ENCODE measurements around the gene DGKQ. TPM values are rescaled to one million over a fixed set of nuclear protein-coding genes. Genes with fewer than 3 reads are reported as not detected.
"Not testable (repeated sequence)": the region's sequence is repeated elsewhere in the genome, so short reads cannot be mapped to it uniquely, and the experiment has no call there.

Gene DGKQ
- total and polyA plus RNA-seq, 3 experiments from 2014 or later = 17.2 to 26.2 (median 19.6) TPM

DNA sequence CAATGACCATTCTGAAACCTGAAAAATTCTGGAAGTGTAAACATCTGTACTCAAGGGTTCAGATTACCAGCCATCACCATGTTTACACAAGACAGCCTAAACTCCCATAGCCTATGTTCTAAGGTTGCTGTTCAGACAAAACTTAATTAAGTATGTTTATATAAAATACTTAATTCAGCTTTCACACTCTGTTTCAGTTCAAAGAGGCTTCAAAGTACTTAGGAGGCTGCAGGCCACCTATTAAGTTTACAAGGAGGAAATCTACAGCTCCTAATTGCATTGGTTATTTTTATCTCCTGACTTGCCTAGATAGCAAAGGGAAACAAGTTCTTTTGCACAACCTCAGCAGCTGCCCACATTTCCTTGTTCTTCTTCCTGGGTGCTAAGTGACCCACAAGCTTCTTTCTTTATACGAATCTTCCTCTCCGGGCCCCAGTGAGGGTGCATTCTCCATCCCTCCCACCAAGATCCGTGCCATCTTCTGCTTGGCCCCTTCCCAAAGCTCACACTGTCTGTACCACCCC is 43.3 kb downstream of the DGKQ start:
- CTCF ChIA-PET = interaction anchor here (2.2 kb wide), 1 partner anchor 57 kb away, joined by 6 read pairs; the partner anchor contains the start of gene IDUA
- Mint-ChIP-seq H3K9me3 (no peaks in the 10 kb centered on the region), H3K4me3 (peak overlapping the region; percentile 91 to 98 (median 96)), H3K36me3 (peaks cover 0 to 23% (median 2%) of the 10 kb centered on the region in 3 donors), H3K27me3 (peaks cover 0 to 3% of the 10 kb centered on the region in 2 donors), H3K4me1 (peaks cover 56 to 71% (median 56%) of the 10 kb centered on the region in 3 donors), H3K27ac (peak overlapping the region; percentile 90 to 100 (median 94))
- no peak for DNase-seq
- Histone ChIP-seq H3K4me3 (ENCODE audit: low read length) (peak overlapping the region; percentile 82), H3K27me3 (ENCODE audit: insufficient read depth, low read length, poor library complexity, severe bottlenecking) (no peaks in the 10 kb centered on the region), H3K27ac (ENCODE audit: low read depth, low read length) (no peak overlapping the region), H3K4me1 (ENCODE audit: insufficient read depth, low read length) (peaks cover 55% of the 10 kb centered on the region), H3K36me3 (ENCODE audit: insufficient read depth, low read length) (no peaks in the 10 kb centered on the region), H3K9me3 (ENCODE audit: low read length) (no peaks in the 10 kb centered on the region)
- POLR2A ChIA-PET = interaction anchor here (1.3 kb wide), 1 partner anchor 148 kb away, joined by 4 read pairs; no protein-coding TSS in a partner anchor

DNA sequence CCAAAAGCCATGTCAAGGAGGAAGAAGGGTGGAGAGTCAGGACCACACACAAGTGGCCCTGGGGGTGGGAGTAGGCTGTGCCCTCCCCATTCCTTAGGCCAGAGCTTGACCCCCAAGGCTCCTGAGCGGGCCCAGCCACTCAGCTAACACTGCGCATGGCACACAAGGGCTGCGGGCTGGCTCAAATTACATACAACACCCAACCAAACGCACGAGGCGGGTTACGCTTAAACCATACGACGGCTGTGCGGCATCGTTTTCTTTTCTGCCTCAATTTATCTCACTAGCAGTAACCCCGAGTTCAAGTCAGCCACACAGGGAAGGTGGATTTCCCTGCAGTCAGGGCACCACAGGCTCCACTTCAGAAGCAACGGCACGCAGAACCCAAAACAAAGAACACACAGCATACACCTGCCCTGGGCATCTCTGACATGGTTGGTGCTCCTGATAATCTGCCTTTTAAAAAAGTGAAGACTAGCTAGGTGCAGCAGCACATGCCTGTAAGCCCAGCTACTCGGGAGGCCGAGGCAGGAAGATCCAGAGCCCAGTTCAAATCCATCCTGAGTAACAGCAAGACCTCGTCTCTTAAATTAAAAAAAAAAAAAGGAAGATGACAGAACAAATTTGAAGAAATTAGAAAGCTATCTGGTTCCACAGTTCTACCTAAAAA is 44.1 kb downstream of the DGKQ start:
- Mint-ChIP-seq H3K27me3 (peaks cover 0 to 3% of the 10 kb centered on the region in 2 donors), H3K4me3 (peak overlapping the region in 5 of 7 donors; percentile 4 to 75 (median 17)), H3K9me3 (no peaks in the 10 kb centered on the region), H3K4me1 (peaks cover 59 to 78% (median 64%) of the 10 kb centered on the region in 3 donors), H3K36me3 (peaks cover 0 to 27% (median 2%) of the 10 kb centered on the region in 3 donors), H3K27ac (peak overlapping the region in 6 of 8 donors; percentile 27 to 70 (median 38))
- Histone ChIP-seq H3K9me3 (ENCODE audit: low read length) (no peaks in the 10 kb centered on the region), H3K4me3 (ENCODE audit: low read length) (no peak overlapping the region), H3K27ac (ENCODE audit: low read depth, low read length) (no peak overlapping the region), H3K4me1 (ENCODE audit: insufficient read depth, low read length) (peaks cover 57% of the 10 kb centered on the region), H3K36me3 (ENCODE audit: insufficient read depth, low read length) (no peaks in the 10 kb centered on the region), H3K27me3 (ENCODE audit: insufficient read depth, low read length, poor library complexity, severe bottlenecking) (no peaks in the 10 kb centered on the region)
- ChIA-PET POLR2A (no interaction called here), CTCF (interaction anchor here (2.2 kb wide), 1 partner anchor 58 kb away, joined by 6 read pairs; the partner anchor contains the start of gene IDUA)
- no peak for DNase-seq

DNA sequence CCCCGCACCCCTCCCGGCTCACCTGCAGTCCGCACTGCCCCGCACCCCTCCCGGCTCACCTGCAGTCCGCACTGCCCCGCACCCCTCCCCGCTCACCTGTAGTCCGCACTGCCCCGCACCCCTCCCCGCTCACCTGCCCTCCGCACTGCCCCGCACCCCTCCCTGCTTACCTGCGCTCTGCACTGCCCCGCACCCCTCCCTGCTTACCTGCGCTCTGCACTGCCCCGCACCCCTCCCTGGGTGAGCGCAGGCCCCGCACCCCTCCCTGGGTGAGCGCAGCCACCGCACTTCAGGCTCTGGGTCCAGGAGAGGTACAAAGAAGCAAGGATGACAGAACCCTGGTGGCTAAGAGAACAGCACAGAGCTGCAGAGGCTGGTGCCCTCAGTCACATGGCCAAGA is 45.8 kb downstream of the DGKQ start:
- CTCF ChIA-PET; H3K27me3 Mint-ChIP-seq; H3K27ac Mint-ChIP-seq; H3K9me3 Mint-ChIP-seq; H3K4me3 ChIP-seq (ENCODE audit: low read length); POLR2A ChIA-PET; H3K9me3 ChIP-seq (ENCODE audit: low read length); DNase-seq; H3K36me3 ChIP-seq (ENCODE audit: insufficient read depth, low read length); H3K4me3 Mint-ChIP-seq; H3K27me3 ChIP-seq (ENCODE audit: insufficient read depth, low read length, poor library complexity, severe bottlenecking); H3K27ac ChIP-seq (ENCODE audit: low read depth, low read length): not testable (repeated sequence)
- peaks cover 59% of the 10 kb centered on the region for H3K4me1 ChIP-seq (ENCODE audit: insufficient read depth, low read length)
- H3K36me3 Mint-ChIP-seq = peaks cover 0 to 30% (median 5%) of the 10 kb centered on the region in 3 donors
- peaks cover 60 to 83% (median 65%) of the 10 kb centered on the region in 3 donors for H3K4me1 Mint-ChIP-seq

- no peak for DNase-seq
- ChIA-PET CTCF (no interaction called here), POLR2A (no interaction called here)
- Mint-ChIP-seq H3K27ac (peak overlapping the region in 2 of 8 donors; percentile 52 to 93), H3K36me3 (peaks cover 0 to 28% (median 12%) of the 10 kb centered on the region in 3 donors), H3K27me3 (peaks cover 0 to 2% of the 10 kb centered on the region in 2 donors), H3K4me3 (peak overlapping the region in 4 of 7 donors; percentile 7 to 51 (median 38)), H3K4me1 (peaks cover 67 to 87% (median 69%) of the 10 kb centered on the region in 3 donors), H3K9me3 (no peaks in the 10 kb centered on the region)
- Histone ChIP-seq H3K4me1 (ENCODE audit: insufficient read depth, low read length) (peaks cover 66% of the 10 kb centered on the region), H3K36me3 (ENCODE audit: insufficient read depth, low read length) (no peaks in the 10 kb centered on the region), H3K27me3 (ENCODE audit: insufficient read depth, low read length, poor library complexity, severe bottlenecking) (no peaks in the 10 kb centered on the region), H3K4me3 (ENCODE audit: low read length) (no peak overlapping the region), H3K27ac (ENCODE audit: low read depth, low read length) (no peak overlapping the region), H3K9me3 (ENCODE audit: low read length) (no peaks in the 10 kb centered on the region)
These were observed 46.8 kb downstream of the DGKQ start for GRCh38 chr4:926538-926937.

- H3K4me3 ChIP-seq (ENCODE audit: low read length) = no peak overlapping the region
- H3K27ac ChIP-seq (ENCODE audit: low read depth, low read length) = no peak overlapping the region
- no peaks in the 10 kb centered on the region for H3K9me3 ChIP-seq (ENCODE audit: low read length)
- H3K27me3 ChIP-seq (ENCODE audit: insufficient read depth, low read length, poor library complexity, severe bottlenecking) = no peaks in the 10 kb centered on the region
- peaks cover 0 to 2% of the 10 kb centered on the region in 2 donors for H3K27me3 Mint-ChIP-seq
- H3K4me1 ChIP-seq (ENCODE audit: insufficient read depth, low read length) = peaks cover 61% of the 10 kb centered on the region
- no peaks in the 10 kb centered on the region for H3K36me3 ChIP-seq (ENCODE audit: insufficient read depth, low read length)
- ChIA-PET CTCF (no interaction called here), POLR2A (no interaction called here)
- DNase-seq = no peak
- peaks cover 0 to 26% (median 12%) of the 10 kb centered on the region in 3 donors for H3K36me3 Mint-ChIP-seq
- peak overlapping the region in 6 of 8 donors; percentile 38 to 93 (median 66) for H3K27ac Mint-ChIP-seq
- H3K4me3 Mint-ChIP-seq = peak overlapping the region in 6 of 7 donors; percentile 3 to 61 (median 22)
- H3K4me1 Mint-ChIP-seq = peaks cover 67 to 87% (median 67%) of the 10 kb centered on the region in 3 donors
- H3K9me3 Mint-ChIP-seq = no peaks in the 10 kb centered on the region
These were observed 47.4 kb downstream of the DGKQ start for GRCh38 chr4:925771-926500.

DNA sequence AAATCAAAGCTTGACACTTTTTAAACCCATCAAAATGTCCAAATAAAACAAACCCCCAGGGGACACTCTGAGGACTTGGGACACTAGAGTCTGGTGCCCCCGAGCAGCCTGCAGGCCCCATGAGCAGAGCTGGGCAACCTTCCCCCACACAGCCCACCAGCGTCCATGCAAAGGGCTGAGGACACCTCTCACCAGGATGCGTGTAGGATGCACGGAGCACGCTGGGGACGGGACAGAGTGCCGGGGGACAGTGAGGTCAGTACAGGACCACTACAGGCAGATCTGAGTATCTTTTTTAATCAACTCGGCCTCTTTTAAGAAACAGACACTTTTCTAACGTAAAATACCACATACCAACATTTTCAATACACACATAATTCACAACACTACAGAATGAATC is 48.2 kb downstream of the DGKQ start:
- ChIA-PET POLR2A (no interaction called here), CTCF (interaction anchor here (1.2 kb wide), 1 partner anchor 62 kb away, joined by 3 read pairs; no protein-coding TSS in a partner anchor)
- H3K9me3 Mint-ChIP-seq = no peaks in the 10 kb centered on the region
- Histone ChIP-seq H3K36me3 (ENCODE audit: insufficient read depth, low read length) (no peaks in the 10 kb centered on the region), H3K27me3 (ENCODE audit: insufficient read depth, low read length, poor library complexity, severe bottlenecking) (no peaks in the 10 kb centered on the region), H3K4me1 (ENCODE audit: insufficient read depth, low read length) (peaks cover 53% of the 10 kb centered on the region), H3K4me3 (ENCODE audit: low read length) (no peak overlapping the region), H3K9me3 (ENCODE audit: low read length) (no peaks in the 10 kb centered on the region), H3K27ac (ENCODE audit: low read depth, low read length) (no peak overlapping the region)
- H3K27me3 Mint-ChIP-seq = peaks cover 0 to 2% of the 10 kb centered on the region in 2 donors
- H3K4me1 Mint-ChIP-seq = peaks cover 61 to 84% (median 64%) of the 10 kb centered on the region in 3 donors
- peak overlapping the region in 4 of 7 donors; percentile 7 to 46 (median 22) for H3K4me3 Mint-ChIP-seq
- H3K27ac Mint-ChIP-seq = peak overlapping the region in 6 of 8 donors; percentile 9 to 89 (median 76)
- DNase-seq = no peak
- peaks cover 0 to 26% (median 12%) of the 10 kb centered on the region in 3 donors for H3K36me3 Mint-ChIP-seq

GRCh38 chr4:924107-925096 is 49.0 kb downstream of the DGKQ start:
- Mint-ChIP-seq H3K4me3 (peak overlapping the region in 6 of 7 donors; percentile 7 to 78 (median 38)), H3K4me1 (peaks cover 61 to 84% (median 65%) of the 10 kb centered on the region in 3 donors), H3K9me3 (no peaks in the 10 kb centered on the region), H3K36me3 (peaks cover 3 to 25% (median 12%) of the 10 kb centered on the region in 3 donors), H3K27ac (peak overlapping the region in 7 of 8 donors; percentile 12 to 89 (median 73)), H3K27me3 (peaks cover 0 to 2% of the 10 kb centered on the region in 2 donors)
- H3K4me3 ChIP-seq (ENCODE audit: low read length) = no peak overlapping the region
- POLR2A ChIA-PET = no interaction called here
- H3K27ac ChIP-seq (ENCODE audit: low read depth, low read length) = peak overlapping the region; percentile 13
- peak in 1 of 5 donors; percentile 21 for DNase-seq
- H3K27me3 ChIP-seq (ENCODE audit: insufficient read depth, low read length, poor library complexity, severe bottlenecking) = no peaks in the 10 kb centered on the region
- H3K9me3 ChIP-seq (ENCODE audit: low read length) = no peaks in the 10 kb centered on the region
- no peaks in the 10 kb centered on the region for H3K36me3 ChIP-seq (ENCODE audit: insufficient read depth, low read length)
- CTCF ChIA-PET = interaction anchor here (1.2 to 1.5 kb wide), 2 partner anchors 8 to 63 kb away, joined by 3 to 4 read pairs; partner anchors contain the start of genes GAK and TMEM175
- H3K4me1 ChIP-seq (ENCODE audit: insufficient read depth, low read length) = peaks cover 46% of the 10 kb centered on the region
